Transverse colon (tissue), 4 donors: ENCODE data around the gene CCNY. TPM values are rescaled to one million over a fixed set of nuclear protein-coding genes. Genes with fewer than 3 reads are reported as not detected.

ENCODE experiments used
- DNase-seq: peaks from one replicate; pipeline ENCODE4 v3.0.0-alpha.2; 2019
- H3K27ac ChIP-seq, 4 donors: fragments of 200-600 bp; sonication (generic); 2 replicates each; pipeline ENCODE4 v1.5.1; 2016 to 2018; ENCODE audit warnings: inconsistent platforms in 4 of 4
- H3K27me3 ChIP-seq: fragments of 200-600 bp; sonication (generic); 2 replicates; pipeline ENCODE4 v1.5.1; 2017; ENCODE audit warnings: inconsistent platforms
- H3K36me3 ChIP-seq, 4 donors: fragments of 200-600 bp; sonication (generic); 2 replicates each; pipeline ENCODE4 v1.5.1; 2017 to 2019; ENCODE audit warnings: inconsistent platforms in 4 of 4
- H3K4me1 ChIP-seq, 4 donors: fragments of 200-600 bp; sonication (generic); 2 replicates each; pipeline ENCODE4 v1.5.1; 2017 to 2020; ENCODE audit warnings: inconsistent platforms in 4 of 4
- H3K4me3 ChIP-seq, 4 donors: fragments of 200-600 bp; sonication (generic); 1 replicate in 1 of 4; 2 replicates in 3 of 4; pipeline versions ENCODE4 v1.5.1 to v1.6.1; 2017 to 2019; ENCODE audit warnings: inconsistent platforms in 4 of 4
- H3K9me3 ChIP-seq, 2 donors: fragments of 200-600 bp; sonication (generic); 2 replicates each; pipeline ENCODE4 v1.5.1; 2017 to 2019; ENCODE audit warnings: inconsistent platforms in 2 of 2
- EP300 ChIP-seq: sonication (generic); formaldehyde crosslinking; IDR thresholded peaks from one replicate; pipeline ENCODE4 v1.6.1; 2017; ENCODE audit warnings: antibody characterized with exemption, low read depth
- POLR2A ChIP-seq: fragments of 450-650 bp; IDR thresholded peaks from one replicate; pipeline ENCODE4 v1.6.1; 2016; ENCODE audit warnings: antibody characterized with exemption, mild to moderate bottlenecking, moderate library complexity
- POLR2AphosphoS5 ChIP-seq, 3 donors: sonication (generic); formaldehyde crosslinking; IDR thresholded peaks; one replicate each; pipeline ENCODE4 v1.6.1; 2016; ENCODE audit warnings: antibody characterized with exemption in 3 of 3
- WGBS, 2 donors: methylation state at CpG; one replicate each; pipeline ENCODE4 v1.1.5; 2018; ENCODE audit warnings: low coverage in 1 of 2; 5-methylcytosine and 5-hydroxymethylcytosine counted together
- in situ Hi-C, 4 donors: fragments of 200-750 bp; cut with MboI; loops; one replicate each; pipeline versions ENCODE4 v1.15.0 to v1.15.1; 2017; ENCODE audit warnings: low sequenced_read_pairs in 3 of 4, low pct_ligation_motif_present in 1 of 4, low pct_unique_long_range_greater_than_20kb in 1 of 4
- intact Hi-C: fragments of 100-400 bp; cut with DNase I; formaldehyde crosslinking; loops from one replicate; pipeline ENCODE4 v1.15.1; 2023; ENCODE audit warnings: low total_unique reads
- total RNA-seq, 4 donors: library from RNA; depleted of rRNA; stranded (reverse); fragments of >200 nt; gene quantifications; one replicate each; pipeline ENCODE4 v1.1.0, GENCODE V29; 2016
- TF ChIP-seq, protein P1 (sequence below), 5 experiments: fragments of 200-600 bp in 3 of 5; fragments of 450-650 bp in 2 of 5; sonication (generic) in 3 of 5; IDR thresholded peaks; 1 replicate in 2 of 5; 2 replicates in 3 of 5; pipeline ENCODE4 v1.5.1; 2016 to 2017; ENCODE audit warnings: antibody characterized with exemption in 5 of 5, inconsistent platforms in 3 of 5, mild to moderate bottlenecking in 2 of 5, moderate library complexity in 1 of 5

Gene CCNY
- total RNA-seq, 4 donors from 2014 or later: 19.5 to 53.9 (median 41.4) TPM

DNA sequence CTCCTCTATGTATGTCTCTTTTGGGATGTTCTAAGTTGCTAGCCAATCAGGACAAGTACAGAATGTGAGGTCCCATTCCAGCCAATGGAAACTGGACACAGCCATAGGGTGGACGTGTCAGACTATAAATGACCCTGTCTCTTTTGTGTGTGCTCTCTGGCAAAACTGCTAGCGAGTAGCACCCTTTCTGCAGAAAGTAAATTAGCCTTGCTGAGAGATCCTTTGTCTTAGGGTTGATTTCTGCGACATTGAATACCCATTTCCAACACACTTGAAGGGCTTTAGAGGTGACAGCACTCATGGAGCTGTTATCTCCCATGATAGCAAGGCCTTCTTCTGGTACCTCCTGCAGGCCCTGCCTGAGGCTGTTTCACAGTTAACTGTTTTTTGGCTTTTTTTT lies 107.5 kb downstream of the CCNY start:
- Histone ChIP-seq H3K4me3 (no peak overlapping the region), H3K27ac (no peak overlapping the region), H3K27me3 (no peaks in the 10 kb centered on the region), H3K9me3 (peaks cover 9 to 15% of the 10 kb centered on the region in 2 donors), H3K4me1 (peaks cover 11 to 19% (median 16%) of the 10 kb centered on the region in 4 donors), H3K36me3 (no peaks in the 10 kb centered on the region)
- intact Hi-C loops: no loop called here
- WGBS, 2 donors: 90 to 100% methylated on average over 3 of the region's 3 CpGs
- DNase-seq: no peak
- TF ChIP-seq, protein P1, sequence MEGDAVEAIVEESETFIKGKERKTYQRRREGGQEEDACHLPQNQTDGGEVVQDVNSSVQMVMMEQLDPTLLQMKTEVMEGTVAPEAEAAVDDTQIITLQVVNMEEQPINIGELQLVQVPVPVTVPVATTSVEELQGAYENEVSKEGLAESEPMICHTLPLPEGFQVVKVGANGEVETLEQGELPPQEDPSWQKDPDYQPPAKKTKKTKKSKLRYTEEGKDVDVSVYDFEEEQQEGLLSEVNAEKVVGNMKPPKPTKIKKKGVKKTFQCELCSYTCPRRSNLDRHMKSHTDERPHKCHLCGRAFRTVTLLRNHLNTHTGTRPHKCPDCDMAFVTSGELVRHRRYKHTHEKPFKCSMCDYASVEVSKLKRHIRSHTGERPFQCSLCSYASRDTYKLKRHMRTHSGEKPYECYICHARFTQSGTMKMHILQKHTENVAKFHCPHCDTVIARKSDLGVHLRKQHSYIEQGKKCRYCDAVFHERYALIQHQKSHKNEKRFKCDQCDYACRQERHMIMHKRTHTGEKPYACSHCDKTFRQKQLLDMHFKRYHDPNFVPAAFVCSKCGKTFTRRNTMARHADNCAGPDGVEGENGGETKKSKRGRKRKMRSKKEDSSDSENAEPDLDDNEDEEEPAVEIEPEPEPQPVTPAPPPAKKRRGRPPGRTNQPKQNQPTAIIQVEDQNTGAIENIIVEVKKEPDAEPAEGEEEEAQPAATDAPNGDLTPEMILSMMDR (IDR thresholded peaks at IDR 0.05): no peak
- TF ChIP-seq EP300 (no peak), POLR2A (no peak), POLR2AphosphoS5 (IDR thresholded peaks at IDR 0.05) (no peak)
- in situ Hi-C loops: no loop called here

DNA sequence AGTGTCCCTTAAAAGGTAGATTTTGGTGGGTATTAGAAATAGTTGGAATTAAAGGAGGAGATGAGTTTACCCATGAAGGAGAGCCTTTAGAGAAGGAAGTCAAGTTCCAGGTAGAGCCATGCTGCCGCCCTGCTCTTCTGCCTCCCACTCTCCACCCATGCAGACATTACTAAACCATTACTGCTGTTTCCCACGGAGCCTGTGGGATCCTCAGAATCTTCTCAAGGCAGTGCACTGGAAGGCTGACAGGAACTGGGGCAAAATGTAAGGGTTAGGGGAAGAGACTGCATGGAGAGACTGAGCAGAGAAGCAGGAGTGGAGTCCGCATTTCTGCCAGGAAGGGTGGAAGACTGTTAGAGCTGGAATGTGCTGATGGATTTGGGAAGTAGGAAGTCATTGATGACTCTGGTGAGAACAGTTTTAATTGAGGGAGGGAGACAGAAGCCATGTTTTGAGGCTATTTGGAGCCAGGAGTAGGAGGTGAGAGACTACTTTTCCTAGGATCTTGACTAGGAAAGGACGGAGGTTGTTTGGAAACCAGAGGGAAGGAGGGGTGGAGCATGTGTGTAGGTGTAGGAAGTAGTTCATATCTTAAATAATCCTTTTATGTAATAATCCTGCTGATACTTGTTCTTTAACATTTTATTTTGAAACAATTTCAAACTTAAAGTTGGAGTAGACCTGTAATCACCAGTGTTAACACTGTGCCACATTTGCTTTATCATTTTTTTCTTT lies 109.0 kb downstream of the CCNY start:
- no peak for DNase-seq
- H3K27ac ChIP-seq: no peak overlapping the region
- intact Hi-C loops (no loop called here), in situ Hi-C loops (no loop called here)
- H3K27me3 ChIP-seq: no peaks in the 10 kb centered on the region
- peaks cover 9 to 12% of the 10 kb centered on the region in 2 donors for H3K9me3 ChIP-seq
- no peaks in the 10 kb centered on the region for H3K36me3 ChIP-seq
- H3K4me1 ChIP-seq: peaks cover 18 to 33% (median 29%) of the 10 kb centered on the region in 4 donors
- no peak overlapping the region for H3K4me3 ChIP-seq
- TF ChIP-seq POLR2A: no peak
- no peak for TF ChIP-seq POLR2AphosphoS5 (IDR thresholded peaks at IDR 0.05)
- TF ChIP-seq, protein P1 (IDR thresholded peaks at IDR 0.05): no peak
- TF ChIP-seq EP300: no peak
- WGBS, 2 donors: 94 to 96% methylated on average over 4 of the region's 4 CpGs

DNA sequence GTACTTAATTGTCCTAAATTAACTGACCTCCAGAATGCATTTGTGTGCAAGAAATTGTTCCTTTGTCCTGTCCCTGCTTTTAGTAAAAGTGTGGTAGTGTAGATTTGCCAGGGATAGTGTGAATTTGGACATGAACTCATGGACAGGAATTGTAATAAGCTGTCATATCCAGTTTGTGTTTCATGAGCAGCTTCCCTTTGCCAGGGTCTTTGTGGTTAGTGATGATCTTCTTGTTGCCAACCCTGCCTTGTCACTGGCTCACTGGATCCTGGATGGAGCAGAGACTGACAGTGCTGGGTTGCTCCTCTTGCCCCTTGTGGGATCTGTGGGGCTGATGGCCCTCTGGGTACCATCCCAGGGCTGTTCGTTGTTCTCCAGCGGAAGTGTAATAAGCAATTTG lies 110.1 kb downstream of the CCNY start:
- Histone ChIP-seq H3K4me1 (peaks cover 19 to 44% (median 37%) of the 10 kb centered on the region in 4 donors), H3K9me3 (peaks cover 9 to 12% of the 10 kb centered on the region in 2 donors), H3K27ac (no peak overlapping the region), H3K4me3 (no peak overlapping the region), H3K27me3 (no peaks in the 10 kb centered on the region), H3K36me3 (no peaks in the 10 kb centered on the region)
- in situ Hi-C loops: no loop called here
- intact Hi-C loops: no loop called here
- DNase-seq: no peak
- TF ChIP-seq, protein P1 (IDR thresholded peaks at IDR 0.05): no peak
- no peak for TF ChIP-seq EP300
- TF ChIP-seq POLR2AphosphoS5 (IDR thresholded peaks at IDR 0.05): no peak
- no peak for TF ChIP-seq POLR2A
- 94% methylated on average over 2 of the region's 2 CpGs; no CpG with 5 or more reads in 1 of the 2 donors for WGBS, 2 donors

DNA sequence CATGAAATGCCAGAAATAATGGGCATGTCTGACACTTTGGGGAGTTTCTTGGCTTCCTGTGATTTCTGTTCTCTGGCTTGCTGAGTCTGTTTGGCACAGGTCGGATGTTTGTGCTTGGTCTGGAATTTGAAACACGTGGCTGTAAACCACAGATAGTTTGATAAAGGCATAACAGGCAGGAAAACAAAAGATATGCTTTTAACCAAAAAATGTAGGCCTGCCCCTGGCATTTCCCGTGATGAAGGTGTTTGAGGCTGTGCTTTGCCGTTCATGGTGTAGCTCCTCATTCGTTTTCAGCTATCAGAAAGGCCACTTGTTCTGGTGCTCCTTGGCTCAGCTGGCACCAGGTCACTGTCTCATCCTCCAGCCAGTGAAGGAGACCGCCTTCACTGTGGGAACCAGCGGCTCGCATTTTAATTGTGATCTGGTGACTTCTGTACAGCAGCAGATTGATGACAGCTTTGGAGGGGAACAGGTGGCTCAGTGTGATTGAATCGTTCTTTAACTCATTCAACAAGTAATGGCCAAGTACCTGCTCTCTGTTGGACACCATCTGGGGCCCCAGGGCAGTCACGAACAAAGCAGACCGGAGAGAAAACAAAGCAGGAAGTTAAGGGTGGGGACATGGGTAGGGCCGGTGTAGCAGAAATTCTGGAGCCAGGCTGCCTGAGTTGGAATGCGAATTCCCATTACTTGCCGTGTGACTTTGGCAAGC lies 111.5 kb downstream of the CCNY start:
- Histone ChIP-seq H3K36me3 (no peaks in the 10 kb centered on the region), H3K27me3 (no peaks in the 10 kb centered on the region), H3K9me3 (peaks cover 9 to 12% of the 10 kb centered on the region in 2 donors), H3K27ac (peak overlapping the region; percentile 11 to 42 (median 36)), H3K4me3 (no peak overlapping the region), H3K4me1 (peaks cover 21 to 56% (median 47%) of the 10 kb centered on the region in 4 donors)
- intact Hi-C loops: no loop called here
- DNase-seq: peak; percentile 35
- 23 to 42% methylated on average over 5 to 14 of the region's 14 CpGs for WGBS, 2 donors
- in situ Hi-C loops: no loop called here
- TF ChIP-seq POLR2AphosphoS5 (IDR thresholded peaks at IDR 0.05) (no peak), EP300 (no peak), POLR2A (no peak)
- TF ChIP-seq, protein P1 (IDR thresholded peaks at IDR 0.05): no peak
